ENCODE data around the gene CCDC88C.
"Not testable (repeated sequence)": the region's sequence is repeated elsewhere in the genome, so short reads cannot be mapped to it uniquely, and the experiment has no call there.

Gene CCDC88C

DNA sequence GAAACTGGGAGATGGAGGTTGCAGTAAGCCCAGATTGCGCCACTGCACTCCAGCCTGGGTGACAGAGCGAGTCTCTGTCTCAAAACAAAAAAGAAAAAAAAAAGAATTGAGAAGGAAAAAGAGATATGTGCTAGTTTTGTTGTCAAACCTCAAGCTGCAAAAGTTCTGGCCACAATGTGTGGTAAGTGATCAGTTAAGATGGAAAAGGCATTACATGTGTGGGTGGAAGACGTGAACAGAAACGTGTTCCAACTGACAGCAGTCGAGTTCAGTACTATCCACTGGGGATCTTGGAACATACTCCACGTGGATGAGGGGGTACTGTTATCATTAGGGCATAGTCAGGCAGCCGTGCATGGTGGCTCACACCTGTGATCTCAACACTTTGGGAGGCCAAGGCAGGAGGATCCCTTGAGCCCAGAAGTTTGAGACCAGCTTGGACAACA, 190.4 kb downstream of the CCDC88C start:
- no peak for DNase-seq (ENCODE audit: low spot score)

DNA sequence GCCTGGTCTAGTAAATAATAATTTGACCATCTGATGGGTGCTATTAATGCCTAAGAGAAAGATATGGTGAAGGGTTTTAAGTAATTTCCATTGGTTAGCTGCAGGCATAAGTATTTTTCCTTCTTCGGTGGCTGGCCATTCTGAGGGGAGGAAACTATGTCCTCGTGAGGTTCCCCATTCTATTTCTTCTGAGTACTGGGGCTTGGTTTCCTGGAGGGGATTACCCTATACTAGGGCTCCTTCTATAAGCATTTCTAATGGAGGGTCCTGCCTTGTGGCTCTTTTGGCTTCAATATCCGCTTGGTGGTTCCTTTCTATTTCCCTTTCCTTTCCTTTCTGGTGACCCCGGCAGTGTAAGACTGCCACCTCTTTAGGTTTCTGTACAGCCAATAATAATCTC, 191.3 kb downstream of the CCDC88C start:
- DNase-seq (ENCODE audit: low spot score) = not testable (repeated sequence)

DNA sequence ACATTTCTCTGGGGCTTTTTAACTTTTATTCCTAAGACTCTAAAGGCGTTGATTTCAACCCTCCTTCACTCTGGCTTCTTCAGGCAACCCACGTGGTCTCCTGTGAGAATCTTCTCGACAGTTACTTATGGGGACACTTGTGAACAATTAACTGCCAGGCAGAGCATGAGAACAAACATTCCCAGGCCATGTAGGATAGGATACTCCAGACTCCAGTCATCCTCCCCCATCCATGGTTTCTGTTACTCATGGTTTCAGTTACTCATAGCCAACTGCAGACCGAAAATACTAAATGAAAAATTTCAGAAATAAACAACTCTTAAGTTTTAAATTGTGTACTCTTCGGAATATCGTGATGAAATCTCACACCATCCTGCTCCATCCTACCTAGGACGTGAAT, 192.6 kb downstream of the CCDC88C start:
- no peak for DNase-seq (ENCODE audit: low spot score)

DNA sequence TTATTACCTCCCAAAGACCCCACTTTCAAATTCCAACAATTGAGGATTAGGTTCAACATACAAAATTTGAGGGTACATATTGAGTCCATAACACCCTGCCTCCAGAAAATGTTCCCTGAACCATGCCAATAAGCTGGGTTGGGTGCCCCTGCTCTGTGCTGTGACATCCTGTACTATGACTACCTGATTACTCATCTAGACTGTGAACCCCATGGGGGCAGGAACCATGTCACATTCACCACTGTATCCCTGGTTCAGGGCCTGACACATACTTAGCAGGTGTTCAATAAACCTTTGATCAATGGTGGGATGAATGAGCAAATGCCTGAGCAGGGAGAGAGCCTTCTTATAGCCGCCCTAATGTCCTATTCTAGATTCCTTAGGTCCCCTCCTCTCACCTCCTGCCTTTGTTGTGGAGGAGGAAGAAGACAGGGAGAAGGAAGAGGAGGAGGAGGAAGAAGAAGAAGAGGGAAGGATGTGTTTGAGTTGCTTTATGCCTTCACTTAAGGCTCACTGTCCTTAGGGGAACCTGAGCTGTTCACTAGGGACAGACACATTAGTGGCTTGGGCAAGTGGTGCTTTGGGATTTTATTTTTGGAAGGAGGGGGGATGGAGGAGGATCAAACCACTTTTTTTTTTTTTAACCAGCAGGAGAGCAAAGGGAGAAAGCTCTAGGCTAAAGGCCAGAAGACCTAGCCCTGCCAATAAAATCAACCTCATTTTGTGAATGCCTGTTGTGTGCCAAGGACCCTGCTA, 194.4 kb downstream of the CCDC88C start:
- DNase-seq (ENCODE audit: low spot score) = no peak
